ENCODE data around the gene TRIAP1. TPM values are rescaled to one million over a fixed set of nuclear protein-coding genes. Genes with fewer than 3 reads are reported as not detected.

Gene TRIAP1
- total RNA-seq, 3 donors from 2014 or later, result 14.9 to 16.7 (median 16.3) TPM

GRCh38 chr12:120470150-120470784 lies 24.1 kb upstream of the TRIAP1 start:
- H3K4me3 ChIP-seq, result peak overlapping the region; percentile 85
- no peaks in the 10 kb centered on the region for H3K36me3 ChIP-seq (ENCODE audit: low read depth)
- intact Hi-C loops (cut with DNase I, micrococcal nuclease), result no loop called here
- TF ChIP-seq CTCF (IDR thresholded peaks at IDR 0.05), result no peak
- peak in 1 of 3 donors; percentile 39 for DNase-seq
- H3K9me3 ChIP-seq, result no peaks in the 10 kb centered on the region
- H3K4me1 ChIP-seq (ENCODE audit: low read depth), result peaks cover 10% of the 10 kb centered on the region
- ATAC-seq, result peak; percentile 26

GRCh38 chr12:120469450-120470149 lies 23.4 kb upstream of the TRIAP1 start, which contains the start of gene SRSF9:
TSS of gene SRSF9 (minus strand) at chr12:120469748. CDS start at chr12:120469609, 139 bp downstream.
- intact Hi-C loops (cut with DNase I, micrococcal nuclease), result no loop called here
- ATAC-seq, result peak; percentile 96
- TF ChIP-seq CTCF (IDR thresholded peaks at IDR 0.05), result peak; percentile 96
- peak within 1 kb of the TSS; percentile 85 for H3K4me3 ChIP-seq
- peaks cover 10% of the 10 kb centered on the region for H3K4me1 ChIP-seq (ENCODE audit: low read depth)
- no peaks in the 10 kb centered on the region for H3K9me3 ChIP-seq
- peak; percentile 95 to 97 (median 97) for DNase-seq
- no peaks in the 10 kb centered on the region for H3K36me3 ChIP-seq (ENCODE audit: low read depth)

DNA sequence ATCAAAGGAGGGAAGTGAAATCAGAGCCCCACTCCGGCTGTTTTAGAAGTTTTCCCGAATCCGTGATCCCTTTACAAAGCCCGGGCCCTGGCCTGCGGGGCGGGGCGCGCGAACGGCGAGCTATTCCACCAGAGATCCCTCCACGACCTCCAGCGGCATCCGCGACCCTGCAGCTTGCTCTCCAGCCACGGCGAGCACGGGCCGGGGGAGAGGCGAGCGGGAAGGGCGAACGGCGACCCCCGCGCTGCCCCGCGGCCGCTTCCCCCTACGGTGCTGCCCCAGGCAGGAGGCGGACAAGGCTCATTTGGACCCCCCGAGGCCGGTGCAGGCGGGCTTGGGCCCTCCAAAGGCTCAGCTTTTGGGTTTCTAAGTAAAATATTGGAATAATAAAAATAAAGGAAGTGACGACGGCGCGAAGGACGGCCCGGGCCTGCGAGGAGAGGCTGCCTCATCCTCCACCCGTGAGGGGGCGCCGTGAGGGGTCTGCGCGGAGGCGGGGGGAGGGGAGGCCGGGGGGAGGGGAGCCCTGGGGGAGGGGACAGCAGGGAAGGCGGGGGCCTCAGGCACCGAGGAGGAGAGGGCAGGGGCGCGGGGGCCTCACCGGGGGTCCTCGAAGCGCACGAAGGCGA lies 22.8 kb upstream of the TRIAP1 start:
- H3K4me3 ChIP-seq, result peak overlapping the region; percentile 85
- H3K36me3 ChIP-seq (ENCODE audit: low read depth), result peaks cover under 1% of the 10 kb centered on the region
- TF ChIP-seq CTCF (IDR thresholded peaks at IDR 0.05), result no peak
- peak; percentile 50 for ATAC-seq
- intact Hi-C loops (cut with DNase I, micrococcal nuclease), result no loop called here
- H3K4me1 ChIP-seq (ENCODE audit: low read depth), result peaks cover 10% of the 10 kb centered on the region
- peak; percentile 45 to 65 (median 58) for DNase-seq
- no peaks in the 10 kb centered on the region for H3K9me3 ChIP-seq

GRCh38 chr12:120468325-120468820 lies 22.2 kb upstream of the TRIAP1 start:
- H3K4me3 ChIP-seq, result peak overlapping the region; percentile 85
- H3K4me1 ChIP-seq (ENCODE audit: low read depth), result peaks cover 10% of the 10 kb centered on the region
- TF ChIP-seq CTCF (IDR thresholded peaks at IDR 0.05), result no peak
- H3K9me3 ChIP-seq, result no peaks in the 10 kb centered on the region
- peak; percentile 27 to 59 (median 54) for DNase-seq
- intact Hi-C loops (cut with DNase I, micrococcal nuclease), result no loop called here
- ATAC-seq, result peak; percentile 3
- peaks cover 3% of the 10 kb centered on the region for H3K36me3 ChIP-seq (ENCODE audit: low read depth)

DNA sequence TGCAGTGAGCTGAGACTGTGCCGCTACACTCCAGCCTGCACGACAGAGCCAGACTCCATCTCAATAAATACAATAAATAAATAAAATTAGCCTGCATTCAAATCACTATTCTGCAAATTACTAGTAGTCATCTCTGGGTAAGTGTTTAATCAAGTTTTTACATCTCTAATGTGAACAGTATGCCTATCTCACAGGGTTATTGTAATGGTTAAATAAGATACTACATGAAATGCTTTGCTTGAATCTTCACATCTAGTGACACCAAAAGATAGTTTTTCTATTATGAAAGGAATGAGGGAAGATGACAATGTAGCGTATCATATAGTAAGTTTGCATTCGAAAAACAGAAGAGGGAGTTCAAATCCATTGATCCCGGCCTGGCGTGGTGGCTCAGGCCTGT lies 21.3 kb upstream of the TRIAP1 start:
- H3K4me3 ChIP-seq, result no peak overlapping the region
- no peak for TF ChIP-seq CTCF (IDR thresholded peaks at IDR 0.05)
- intact Hi-C loops (cut with DNase I, micrococcal nuclease), result no loop called here
- DNase-seq, result no peak
- H3K9me3 ChIP-seq, result no peaks in the 10 kb centered on the region
- no peak for ATAC-seq
- H3K4me1 ChIP-seq (ENCODE audit: low read depth), result peaks cover 10% of the 10 kb centered on the region
- peaks cover 7% of the 10 kb centered on the region for H3K36me3 ChIP-seq (ENCODE audit: low read depth)
